GM23248 (cell line): ENCODE data around the gene ZNF282.

Experiments used
- EZH2 ChIP-seq: fragments of 200-600 bp; sonication (generic); IDR thresholded peaks from 2 replicates; pipeline ENCODE4 v1.6.1; 2018; ENCODE audit warnings: antibody characterized with exemption, mild to moderate bottlenecking; ENCODE audit not compliant: insufficient read depth, poor library complexity, severe bottlenecking
- EZH2phosphoT487 ChIP-seq: fragments of 200-600 bp; sonication (generic); IDR thresholded peaks from 2 replicates; pipeline ENCODE4 v1.6.1; 2018; ENCODE audit warnings: antibody characterized with exemption, moderate library complexity, mild to moderate bottlenecking, low read depth; ENCODE audit not compliant: insufficient read depth

DNA sequence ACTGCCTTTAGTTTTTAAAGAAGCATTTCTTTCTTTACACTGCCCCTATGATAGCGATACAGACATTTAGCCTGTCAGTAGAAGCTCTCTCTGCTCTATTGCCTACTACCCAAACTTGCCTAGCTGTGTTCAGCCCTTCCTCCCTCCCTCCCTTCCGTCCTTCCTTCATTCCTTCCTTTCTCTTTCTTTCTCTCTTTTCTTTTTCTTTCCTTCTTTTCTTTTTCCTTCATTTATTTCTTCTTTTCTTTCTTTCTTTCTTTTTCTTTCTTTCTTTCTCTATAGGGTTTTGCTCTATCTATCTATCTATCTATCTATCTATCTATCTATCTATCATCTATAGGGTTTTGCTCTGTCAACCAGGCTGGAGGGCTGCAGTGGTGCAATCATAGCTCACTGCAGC lies 37.0 kb downstream of the ZNF282 start:
- no peak for TF ChIP-seq EZH2phosphoT487
- no peak for TF ChIP-seq EZH2
